CD4-positive, alpha-beta T cell treated with Interleukin-15 for 4 hours (primary cell): ENCODE measurements around the gene FKBP11.
"Not testable (repeated sequence)": the region's sequence is repeated elsewhere in the genome, so short reads cannot be mapped to it uniquely, and the experiment has no call there.

Experiments used
- DNase-seq: peaks from one replicate; pipeline ENCODE4 v3.0.0-alpha.2; 2020; ENCODE audit warnings: low spot score

The FKBP11 gene

DNA sequence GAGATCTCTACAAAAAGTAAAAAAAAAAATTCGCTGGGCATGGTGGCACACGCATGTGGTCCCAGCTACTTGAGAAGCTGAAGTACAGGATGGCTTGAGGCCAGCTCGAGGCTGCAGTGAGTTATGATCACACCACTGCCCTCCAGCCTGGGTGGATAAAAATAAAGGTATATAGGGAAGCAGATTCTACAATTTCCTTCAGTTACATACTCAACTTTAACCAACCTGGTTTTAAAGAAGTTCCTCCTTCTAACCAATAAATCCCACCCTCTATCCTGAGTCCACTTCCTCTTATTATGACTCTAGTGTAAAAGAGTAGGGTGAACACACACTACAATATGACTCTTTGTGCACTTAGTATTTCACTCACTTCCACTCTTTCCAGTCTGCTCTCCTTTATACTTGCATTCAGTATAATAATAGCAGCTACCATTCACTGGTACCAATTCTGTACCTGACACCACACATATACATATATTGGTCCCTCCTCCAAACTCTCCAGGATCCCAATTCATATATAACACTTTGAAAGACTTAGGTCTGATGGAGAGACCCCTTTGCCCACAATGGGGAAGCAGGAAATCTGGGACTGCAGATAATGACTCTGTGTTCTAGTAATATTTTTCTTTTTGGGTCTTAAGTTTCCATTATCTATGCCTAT is 29.7 kb upstream of the FKBP11 start:
- DNase-seq, result no peak

DNA sequence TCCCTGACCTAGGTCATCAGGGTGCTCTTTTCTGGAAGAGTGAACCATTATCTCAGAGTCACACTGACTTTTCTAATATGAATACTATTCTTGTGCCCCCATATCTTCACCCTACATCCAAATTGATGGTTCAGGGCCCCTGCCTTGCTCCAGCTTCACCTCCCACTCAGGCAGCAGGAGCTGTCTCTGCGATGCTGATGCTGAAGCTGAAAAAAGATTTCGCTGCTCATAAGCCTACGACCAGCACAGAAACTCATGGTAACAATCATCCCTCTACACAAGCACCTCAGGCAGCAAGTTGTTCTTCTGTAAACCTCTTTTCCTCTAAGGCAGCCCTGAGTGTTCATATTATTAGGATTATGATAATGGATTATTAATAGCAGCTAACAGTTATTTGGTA is 28.8 kb upstream of the FKBP11 start:
- DNase-seq, result no peak

DNA sequence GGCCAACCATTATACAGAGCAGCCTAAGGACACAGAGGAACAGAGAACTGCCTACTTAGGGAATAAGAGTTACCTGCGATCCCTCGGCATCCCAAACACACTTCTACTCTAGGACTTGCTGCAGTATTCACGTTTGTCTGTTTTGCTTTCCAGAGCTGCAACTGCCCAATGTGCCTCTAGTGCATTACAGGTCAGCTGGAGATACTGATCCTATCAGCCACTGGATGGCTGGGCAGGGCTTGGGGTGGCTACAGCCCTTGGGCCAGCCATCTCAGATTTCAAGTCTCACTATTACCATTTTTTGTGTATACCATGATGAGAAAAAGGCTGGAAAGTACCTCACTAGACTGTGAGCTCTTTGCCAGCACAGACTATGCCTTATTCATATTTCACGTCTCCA is 27.4 kb upstream of the FKBP11 start:
- DNase-seq, result no peak

DNA sequence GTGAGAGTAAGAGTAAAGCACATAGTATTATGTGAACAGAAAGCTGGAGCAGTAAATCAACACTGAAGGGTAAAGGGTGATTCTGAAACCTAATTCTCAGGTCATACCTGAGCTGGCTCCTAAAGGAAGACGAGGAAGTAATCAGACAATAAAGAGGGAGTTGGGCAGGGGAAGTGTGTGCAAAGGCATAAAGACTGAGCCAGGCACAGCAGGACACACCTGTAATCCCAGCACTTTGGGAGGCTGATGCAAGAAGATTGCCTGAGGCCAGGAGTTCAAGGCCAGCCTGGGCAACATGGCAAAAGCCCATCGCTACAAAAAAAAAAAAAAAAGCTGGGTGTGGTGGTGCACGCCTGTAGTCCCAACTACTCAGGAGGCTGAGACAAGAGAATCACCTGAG is 22.4 kb upstream of the FKBP11 start:
- DNase-seq, result no peak

DNA sequence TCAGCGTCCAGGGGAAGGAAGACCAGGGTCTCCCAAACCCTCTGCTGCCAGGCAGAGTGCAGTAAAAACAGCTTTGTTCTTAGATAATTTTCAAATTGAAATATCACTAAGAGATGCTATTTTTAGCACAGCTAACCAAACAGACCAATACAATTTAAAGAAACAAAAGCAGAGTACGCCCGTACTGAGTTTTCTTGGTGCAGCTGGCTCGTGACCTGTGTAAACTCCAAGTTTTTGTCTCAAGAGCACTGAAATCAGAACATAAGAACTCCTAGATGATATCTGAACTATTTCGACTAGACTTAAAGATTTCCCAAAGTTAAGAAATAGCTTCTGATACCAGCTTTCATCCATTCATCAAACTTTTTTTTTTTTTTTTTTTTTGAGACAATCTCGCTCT is 21.7 kb upstream of the FKBP11 start:
- no peak for DNase-seq

DNA sequence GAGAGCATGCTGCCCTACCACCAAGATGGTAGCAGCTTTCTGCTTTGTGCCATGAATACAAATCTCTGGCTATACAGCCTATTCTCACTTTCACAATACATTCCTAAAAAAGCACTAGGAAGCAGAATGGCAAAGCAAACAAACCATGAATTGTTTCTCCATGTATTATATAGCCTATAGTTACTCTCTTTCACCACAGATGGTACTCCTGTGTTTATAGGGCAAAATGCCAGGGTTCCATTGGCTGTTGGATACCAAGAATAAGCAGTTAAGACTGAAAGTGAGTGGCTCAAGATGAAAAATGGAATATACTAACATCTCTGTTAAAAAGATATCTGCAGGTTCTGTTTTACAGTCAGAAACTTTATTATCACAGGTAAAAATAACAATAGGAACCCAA is 20.9 kb upstream of the FKBP11 start:
- no peak for DNase-seq

DNA sequence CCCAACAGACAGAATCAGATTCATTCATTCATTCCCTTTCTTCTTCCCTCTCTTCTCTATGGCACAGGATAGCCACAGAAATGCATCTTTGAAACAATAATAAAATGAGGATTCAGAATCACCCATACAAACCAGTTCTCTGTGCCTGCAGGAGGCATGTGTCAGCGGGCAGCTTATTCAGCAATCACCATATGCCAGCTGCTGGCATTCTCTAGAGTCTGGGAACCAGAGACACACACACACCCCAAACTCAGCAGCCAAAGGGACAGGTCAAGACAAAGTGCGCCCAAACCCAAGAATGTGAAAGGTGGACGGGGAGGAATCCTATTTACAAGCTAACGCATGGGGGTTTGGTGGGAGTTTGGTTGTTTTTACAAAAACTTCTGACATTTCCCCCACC is 17.9 kb upstream of the FKBP11 start:
- no peak for DNase-seq

DNA sequence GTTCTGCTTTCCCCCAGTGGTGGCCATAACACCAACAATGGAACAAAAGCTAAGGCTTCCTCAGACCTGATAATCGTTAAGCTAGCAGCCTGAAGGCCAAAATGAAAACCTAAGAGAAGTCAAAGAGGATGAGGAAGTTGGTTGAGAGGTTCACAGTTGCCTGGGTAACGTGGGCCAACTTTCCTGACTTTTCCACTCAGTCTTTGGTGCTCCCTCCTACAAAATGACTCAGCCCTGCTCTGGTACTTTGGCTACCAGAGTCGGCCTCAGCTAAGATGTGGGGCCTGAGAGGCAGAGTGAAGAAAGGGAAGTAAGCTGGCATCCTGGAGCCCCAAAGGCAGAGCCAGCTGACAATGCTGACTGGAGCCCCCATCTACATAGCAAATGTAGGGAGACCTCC is 14.9 kb upstream of the FKBP11 start:
- no peak for DNase-seq

DNA sequence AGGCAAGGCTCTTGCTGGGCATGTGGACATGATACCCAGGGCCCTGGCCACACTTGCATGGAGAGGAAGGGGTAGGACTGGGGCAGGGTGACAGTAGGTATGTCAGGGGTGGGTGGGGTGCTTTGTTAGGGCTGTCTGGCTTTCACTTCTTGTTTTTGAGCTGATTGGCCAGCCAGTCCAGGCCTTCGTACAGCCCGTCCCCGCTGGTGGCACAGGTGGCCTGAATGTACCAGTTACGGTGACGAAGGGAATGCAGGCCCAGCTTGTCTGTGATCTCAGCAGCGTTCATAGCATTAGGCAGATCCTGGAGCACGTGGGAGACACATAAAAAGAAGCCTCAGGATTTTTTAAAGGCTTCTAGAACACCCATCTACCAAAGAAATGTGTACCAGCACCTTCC is 13.5 kb upstream of the FKBP11 start:
- no peak for DNase-seq

DNA sequence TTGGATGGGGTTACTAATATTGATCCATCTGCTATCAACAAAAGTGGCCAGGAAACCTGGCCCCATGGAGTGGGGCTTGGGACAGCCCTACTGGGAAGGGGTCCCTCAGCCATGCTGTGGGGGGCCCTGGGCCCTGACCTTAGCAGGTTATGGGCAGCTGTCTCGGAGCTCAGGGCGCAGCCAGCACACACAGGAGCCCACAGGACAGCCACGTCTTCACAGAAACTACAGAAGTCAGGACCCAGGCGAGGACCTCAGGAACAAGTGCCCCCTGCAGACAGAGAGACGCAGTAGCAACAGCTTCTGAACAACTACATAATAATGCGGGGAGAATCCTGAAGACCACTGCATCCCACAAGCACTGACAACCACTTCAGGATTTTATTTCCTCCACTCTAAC is 11.9 kb upstream of the FKBP11 start:
- no peak for DNase-seq

DNA sequence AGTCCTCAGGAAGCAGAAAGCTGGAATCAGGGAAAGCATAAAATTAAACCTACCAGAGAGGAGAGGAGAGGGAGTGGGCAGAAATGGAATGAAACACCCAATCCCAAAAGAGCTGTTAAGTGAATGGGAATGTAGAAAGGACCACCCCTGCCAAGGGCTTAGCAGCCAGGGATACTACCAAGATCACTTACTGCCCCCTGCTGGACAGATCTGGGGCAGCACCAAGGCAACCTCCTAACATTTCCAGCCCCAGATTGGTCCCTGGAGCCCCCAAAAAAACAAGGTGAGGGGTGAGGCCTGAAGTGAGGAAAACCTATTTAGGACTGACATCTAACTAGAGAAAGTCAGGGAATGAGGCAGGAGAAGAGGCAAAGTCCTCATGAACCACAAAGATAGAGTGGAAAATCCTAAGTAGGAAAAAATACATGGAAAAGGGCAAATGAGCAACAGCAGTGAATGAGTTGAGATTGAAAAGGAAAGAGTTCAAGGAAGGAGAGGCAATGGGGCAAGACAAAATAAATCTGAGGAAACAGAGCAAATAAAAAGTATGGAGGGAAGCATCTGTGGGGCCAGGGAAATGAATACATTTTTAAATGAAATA is 11.2 kb upstream of the FKBP11 start:
- peak; percentile 80 for DNase-seq

DNA sequence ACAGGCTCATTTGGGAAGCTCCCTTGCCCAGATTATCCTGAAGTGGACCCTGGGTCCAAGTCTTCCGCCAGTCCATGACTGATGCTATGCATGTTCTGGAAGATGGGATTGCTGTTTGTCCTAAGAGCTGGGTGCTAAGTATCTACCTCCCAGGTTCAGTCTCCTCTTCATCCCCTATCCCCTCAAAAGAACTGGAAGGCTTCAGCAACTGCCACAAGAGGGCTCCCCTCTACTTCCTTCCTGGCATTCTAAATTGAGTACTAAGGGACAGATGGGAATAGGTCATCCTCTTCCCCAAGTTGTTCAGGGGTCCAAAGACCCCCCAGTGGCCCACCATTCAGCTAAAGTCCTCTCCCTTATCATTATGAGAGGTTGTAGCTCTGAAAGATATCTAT is 9.0 kb upstream of the FKBP11 start:
- DNase-seq, result peak; percentile 14

DNA sequence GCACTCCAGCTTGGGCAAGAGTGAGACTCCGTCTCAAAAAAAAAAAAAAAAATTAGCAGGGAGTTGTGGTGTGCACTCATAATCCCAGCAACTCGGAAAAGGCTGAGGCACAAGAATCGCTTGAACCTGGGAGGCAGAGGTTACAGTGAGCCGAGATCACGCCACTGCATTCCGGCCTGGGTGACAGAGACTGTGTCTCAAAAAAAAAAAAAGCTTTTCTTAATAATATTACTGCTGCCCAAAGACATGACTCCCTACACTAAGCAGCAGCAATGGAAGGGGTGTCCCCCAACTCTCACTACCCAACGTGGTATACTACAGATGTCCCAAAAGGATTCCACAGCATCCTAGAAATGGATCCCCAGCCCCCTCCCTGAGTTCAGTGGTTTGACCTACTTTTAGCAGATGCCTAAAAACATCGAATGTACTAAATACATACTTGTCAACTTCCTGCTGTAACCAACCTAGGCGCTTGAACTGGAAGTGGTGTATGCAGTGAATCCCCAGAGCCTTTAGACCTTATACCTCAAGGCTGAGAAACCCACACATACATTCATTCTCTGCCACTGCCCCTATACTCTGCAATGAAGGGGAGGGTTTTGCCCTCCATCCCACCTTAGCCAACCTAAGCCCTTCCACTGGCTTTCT is 8.5 kb upstream of the FKBP11 start:
- peak; percentile 49 for DNase-seq

DNA sequence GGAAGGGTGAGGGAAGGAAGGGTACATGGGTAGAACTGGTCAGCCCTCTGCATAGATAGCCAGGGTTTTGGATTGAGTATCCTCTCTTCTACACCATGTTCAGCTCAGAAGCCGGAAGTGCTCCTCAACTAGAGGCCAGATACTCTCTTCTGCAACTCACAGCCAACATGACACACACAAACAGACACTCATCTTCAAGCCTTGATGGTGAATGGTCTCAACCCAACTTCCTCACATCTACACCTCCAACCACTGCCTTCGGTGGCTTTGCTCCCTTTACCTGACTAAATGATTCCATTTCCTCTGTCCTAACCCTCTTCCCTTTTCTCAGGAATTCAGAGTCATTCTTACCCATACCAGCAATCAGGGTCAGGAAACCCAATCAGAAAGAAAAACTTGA is 7.6 kb upstream of the FKBP11 start:
- peak; percentile 20 for DNase-seq

DNA sequence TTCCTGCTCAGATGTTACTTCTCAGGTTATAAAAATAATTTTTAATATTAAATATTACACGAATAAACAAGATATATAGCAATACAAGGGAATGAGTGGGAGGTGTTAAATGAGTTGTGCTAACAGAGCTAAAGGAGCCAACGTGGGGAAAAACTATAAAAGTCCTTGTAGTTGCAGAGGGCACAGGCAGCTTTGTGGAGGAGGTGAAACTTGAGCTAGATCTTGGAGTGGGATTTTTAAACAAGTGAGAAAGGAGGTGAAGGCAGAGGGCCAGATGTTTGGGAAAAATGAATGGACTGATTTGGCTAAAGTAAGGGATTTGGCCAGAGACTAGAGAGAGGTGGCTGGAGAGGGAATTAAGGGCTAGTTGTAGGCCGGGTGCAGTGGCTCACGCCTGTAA is 5.2 kb upstream of the FKBP11 start:
- no peak for DNase-seq

DNA sequence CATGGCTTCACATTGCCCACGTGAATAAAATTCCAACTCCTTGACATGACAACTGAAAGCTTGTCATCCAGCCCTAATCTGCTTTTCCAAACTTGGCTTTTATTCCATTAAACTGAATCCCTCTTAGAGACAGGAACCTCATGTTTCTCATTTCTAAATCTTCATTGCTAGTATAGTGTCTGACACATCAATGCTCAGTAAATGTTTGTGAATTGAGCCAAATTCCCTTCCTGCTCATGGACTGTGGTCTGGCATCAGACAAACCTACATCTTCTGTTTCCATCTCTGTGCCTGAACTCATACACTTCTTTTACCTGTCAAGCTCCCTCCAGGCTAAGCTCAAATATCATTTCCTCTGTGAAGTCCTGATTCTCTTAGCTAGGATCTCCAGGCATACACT is 4.3 kb upstream of the FKBP11 start:
- no peak for DNase-seq

DNA sequence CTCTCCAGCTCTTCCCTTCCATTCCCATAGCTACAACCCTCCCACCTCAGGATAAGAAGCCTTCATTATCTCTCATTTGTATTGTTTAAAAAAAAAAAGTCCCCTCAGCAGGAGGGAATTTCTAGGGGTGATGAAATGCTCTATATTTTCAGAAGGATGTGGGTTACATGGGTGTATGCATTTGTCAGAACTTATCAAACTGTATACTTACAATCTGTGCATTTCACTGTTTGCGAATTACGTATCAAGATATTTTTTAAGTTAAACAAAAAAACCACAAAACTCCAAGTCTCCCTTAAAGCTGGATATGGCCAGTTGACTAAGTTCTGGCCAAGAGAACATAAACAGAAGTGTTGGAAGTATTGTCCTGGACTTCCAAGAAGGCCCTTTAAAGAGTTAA is 2.0 kb upstream of the FKBP11 start:
- no peak for DNase-seq

DNA sequence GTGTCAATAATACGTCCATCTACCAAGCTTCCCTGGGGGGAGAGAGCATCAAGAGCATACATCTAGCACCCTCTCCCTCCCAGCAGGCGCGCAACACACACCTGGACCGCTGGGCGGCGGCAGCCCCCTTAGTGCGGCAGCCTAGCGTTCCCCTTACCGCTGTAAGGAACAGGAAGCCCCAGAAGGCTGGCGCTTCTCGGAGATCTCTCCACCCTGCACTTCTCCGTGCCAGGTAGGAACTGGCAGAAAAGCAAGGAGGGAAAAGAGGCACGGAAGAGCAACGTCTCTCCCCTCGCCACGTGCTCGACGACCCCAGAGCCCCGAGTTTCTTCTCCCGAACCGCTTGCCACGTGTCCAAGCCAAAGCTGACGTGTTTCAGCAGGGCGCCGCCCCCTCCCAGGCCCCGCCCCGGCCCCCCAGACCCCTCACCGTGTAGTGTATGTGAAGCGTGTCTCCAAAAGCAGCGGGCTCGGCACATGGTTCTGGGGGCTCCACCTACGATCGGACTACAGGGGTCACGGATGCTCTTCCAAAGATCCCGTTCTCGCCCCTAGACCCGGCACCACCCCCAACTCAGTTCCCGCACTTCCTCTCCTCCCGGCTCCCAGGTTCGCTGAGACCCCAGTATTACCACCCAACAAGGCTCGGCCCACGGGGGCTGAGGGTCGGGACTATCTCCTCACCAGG is 532 bp downstream of the FKBP11 start:
- peak; percentile 76 for DNase-seq

DNA sequence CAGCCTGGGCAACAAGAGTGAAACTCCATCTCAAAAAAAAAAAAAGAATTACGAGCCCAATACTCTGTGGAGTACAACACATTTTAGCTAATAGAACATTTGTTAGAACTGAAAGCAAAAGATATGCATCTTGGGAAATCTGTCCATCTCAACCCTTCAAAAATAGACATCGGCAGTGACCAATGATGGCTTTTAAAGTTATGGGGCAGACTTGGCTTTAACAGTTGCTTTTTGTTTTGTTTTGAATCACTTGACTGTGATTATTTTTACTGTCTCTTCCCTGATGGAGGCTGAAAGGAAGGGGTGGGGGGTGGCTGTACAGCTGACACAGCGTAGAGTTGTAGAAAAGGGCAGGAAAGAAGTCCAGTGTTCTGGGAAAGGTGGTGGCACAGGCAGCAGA is 2.2 kb downstream of the FKBP11 start:
- DNase-seq, result no peak

DNA sequence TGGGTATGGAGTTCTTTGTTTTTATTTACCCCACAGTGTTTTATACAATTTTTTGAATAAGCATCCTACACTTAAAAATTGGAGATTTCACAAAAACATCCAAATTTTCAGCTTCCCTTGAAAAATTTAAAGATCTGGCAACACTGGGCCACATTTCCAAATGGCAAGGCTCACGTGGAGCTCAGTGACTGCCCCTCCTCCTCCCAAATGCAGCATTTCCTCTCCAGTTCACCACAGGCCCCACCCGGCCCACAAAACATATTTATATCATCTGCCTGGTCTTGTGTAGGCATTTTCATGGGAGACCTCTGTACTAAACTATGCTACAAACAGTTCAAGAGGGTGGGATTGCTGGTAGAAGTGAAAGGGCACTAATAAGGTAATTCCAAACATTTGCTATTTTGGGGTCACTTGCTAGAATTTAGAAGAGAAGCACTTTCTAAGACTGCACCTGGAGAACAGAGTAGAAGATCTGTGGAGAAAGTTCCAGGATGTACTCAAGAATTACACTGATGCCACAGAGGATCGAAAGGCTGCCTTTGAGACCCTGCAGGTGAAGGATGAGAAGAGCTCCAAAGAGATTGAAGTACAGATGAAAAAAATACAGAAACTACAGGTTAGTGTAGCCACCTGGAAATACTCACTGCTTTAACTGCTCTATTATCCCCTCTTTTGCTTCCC is 7.3 kb downstream of the FKBP11 start:
- DNase-seq, result peak; percentile 59

DNA sequence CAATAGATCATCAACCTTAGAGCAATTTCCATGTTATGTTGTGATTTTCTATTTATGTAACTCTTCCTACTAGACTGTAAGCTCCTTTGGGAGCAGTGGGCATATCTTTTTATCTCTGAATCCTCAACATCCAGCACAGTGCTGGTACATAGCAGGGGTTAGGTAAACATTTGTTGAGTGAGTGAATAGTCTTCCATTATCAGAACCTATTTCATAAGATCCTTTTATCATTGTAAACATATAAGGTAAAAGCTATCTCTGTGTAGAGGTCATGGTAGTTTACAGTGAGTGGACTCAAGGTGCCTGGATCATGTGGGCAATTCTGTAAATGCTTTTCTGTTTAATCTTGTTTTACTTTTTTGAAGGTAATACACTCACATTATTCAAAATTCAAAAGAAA is 15.1 kb downstream of the FKBP11 start:
- DNase-seq, result no peak

DNA sequence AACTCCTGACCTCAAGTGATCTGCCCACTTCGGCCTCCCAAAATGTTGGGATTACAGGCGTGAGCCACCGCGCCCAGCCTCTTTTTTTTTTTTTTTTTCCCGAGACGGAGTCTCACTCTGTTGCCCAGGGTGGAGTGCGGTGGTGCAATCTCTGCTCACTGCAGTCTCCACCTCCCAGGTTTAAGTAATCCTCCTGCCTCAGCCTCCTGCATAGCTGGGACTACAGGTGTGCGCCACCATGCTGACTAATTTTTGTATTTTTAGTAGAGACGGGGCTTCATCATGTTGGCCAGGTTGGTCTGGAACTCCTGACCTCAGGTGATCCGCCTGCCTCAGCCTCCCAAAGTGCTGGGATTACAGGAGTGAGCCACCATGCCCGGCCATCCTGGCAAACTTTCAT is 15.6 kb downstream of the FKBP11 start:
- not testable (repeated sequence) for DNase-seq

DNA sequence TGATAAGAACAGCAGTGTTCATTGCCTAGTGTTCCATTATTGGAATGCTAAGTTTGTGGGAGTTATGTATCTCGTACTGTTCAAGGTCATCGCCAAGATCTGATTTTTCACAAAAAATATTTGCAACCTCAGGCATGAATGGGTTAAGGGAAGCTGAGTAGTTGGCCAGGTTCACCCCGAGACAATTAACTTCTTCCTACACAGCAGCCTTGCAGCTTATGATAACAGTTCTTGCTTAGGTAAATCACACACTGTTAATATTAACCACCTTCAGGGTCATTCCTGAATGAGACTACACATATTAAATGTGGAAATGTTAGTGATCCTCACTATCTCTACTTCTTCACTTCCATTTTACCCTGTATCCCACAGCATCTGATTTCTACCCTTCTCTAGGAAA is 18.0 kb downstream of the FKBP11 start:
- no peak for DNase-seq
